Measurements from ENCODE around the gene OR5H14.
"Not testable (repeated sequence)": the region's sequence is repeated elsewhere in the genome, so short reads cannot be mapped to it uniquely, and the experiment has no call there.

GRCh38 chr3:98149456-98149855, 2.2 kb downstream of the OR5H14 start:
- TF ChIP-seq CTCF (IDR thresholded peaks at IDR 0.05; ENCODE audit: low read depth, low read length, poor library complexity, severe bottlenecking); EZH2phosphoT487 (IDR thresholded peaks at IDR 0.05; ENCODE audit: borderline replicate concordance, low read length): not testable (repeated sequence)

All from DOHH2 (cell line).